ENCODE results near the gene PGAM2. TPM values are rescaled to one million over a fixed set of nuclear protein-coding genes. Genes with fewer than 3 reads are reported as not detected.

The PGAM2 gene
- total RNA-seq, 1 donor, result not detected

GRCh38 chr7:44082541-44083207 is 17.3 kb upstream of the PGAM2 start:
- peak; percentile 98 for DNase-seq (ENCODE audit: low read depth)
- no peak for TF ChIP-seq CTCF (IDR thresholded peaks at IDR 0.05; ENCODE audit: insufficient read depth, low read length)
- H3K4me3 ChIP-seq (ENCODE audit: low read depth, low read length), result peak overlapping the region; percentile 70

GRCh38 chr7:44081266-44081748 is 15.9 kb upstream of the PGAM2 start:
- H3K4me3 ChIP-seq (ENCODE audit: low read depth, low read length), result peak overlapping the region; percentile 85
- TF ChIP-seq CTCF (IDR thresholded peaks at IDR 0.05; ENCODE audit: insufficient read depth, low read length), result no peak
- no peak for DNase-seq (ENCODE audit: low read depth)

- DNase-seq (ENCODE audit: low read depth), result no peak
- peak overlapping the region; percentile 85 for H3K4me3 ChIP-seq (ENCODE audit: low read depth, low read length)
- no peak for TF ChIP-seq CTCF (IDR thresholded peaks at IDR 0.05; ENCODE audit: insufficient read depth, low read length)
These were observed 15.4 kb upstream of the PGAM2 start for GRCh38 chr7:44080686-44081265.

GRCh38 chr7:44080118-44080517 is 14.8 kb upstream of the PGAM2 start:
- no peak overlapping the region for H3K4me3 ChIP-seq (ENCODE audit: low read depth, low read length)
- DNase-seq (ENCODE audit: low read depth), result no peak
- TF ChIP-seq CTCF (IDR thresholded peaks at IDR 0.05; ENCODE audit: insufficient read depth, low read length), result no peak

GRCh38 chr7:44079331-44080021 is 14.1 kb upstream of the PGAM2 start:
- H3K4me3 ChIP-seq (ENCODE audit: low read depth, low read length), result no peak overlapping the region
- no peak for DNase-seq (ENCODE audit: low read depth)
- TF ChIP-seq CTCF (IDR thresholded peaks at IDR 0.05; ENCODE audit: insufficient read depth, low read length), result no peak

GRCh38 chr7:44078521-44078920 is 13.2 kb upstream of the PGAM2 start:
- H3K4me3 ChIP-seq (ENCODE audit: low read depth, low read length), result no peak overlapping the region
- no peak for DNase-seq (ENCODE audit: low read depth)
- TF ChIP-seq CTCF (IDR thresholded peaks at IDR 0.05; ENCODE audit: insufficient read depth, low read length), result no peak

All from fibroblast of the aortic adventitia (primary cell).